ENCODE data around the gene UXS1. TPM values are rescaled to one million over a fixed set of nuclear protein-coding genes. Genes with fewer than 3 reads are reported as not detected.
"Not testable (repeated sequence)": the region's sequence is repeated elsewhere in the genome, so short reads cannot be mapped to it uniquely, and the experiment has no call there.

UXS1 gene
- polyA plus RNA-seq, 1 donor: 30.0 TPM

- DNase-seq: no peak
Observed at GRCh38 chr2:106159866-106160785, 34.0 kb downstream of the UXS1 start.

GRCh38 chr2:106158871-106159270 is 35.2 kb downstream of the UXS1 start:
- no peak for DNase-seq

GRCh38 chr2:106158131-106158530 is 36.0 kb downstream of the UXS1 start:
- no peak for DNase-seq

GRCh38 chr2:106157416-106157815 is 36.7 kb downstream of the UXS1 start:
- no peak for DNase-seq

GRCh38 chr2:106156305-106157296 is 37.5 kb downstream of the UXS1 start:
- DNase-seq: no peak

- DNase-seq: no peak
Observed at GRCh38 chr2:106153781-106154180, 40.3 kb downstream of the UXS1 start.

- no peak for DNase-seq
Observed at GRCh38 chr2:106147665-106148064, 46.4 kb downstream of the UXS1 start.

GRCh38 chr2:106147159-106147558 is 46.9 kb downstream of the UXS1 start:
- DNase-seq: no peak

- DNase-seq: no peak
Observed at GRCh38 chr2:106144621-106145331, 49.3 kb downstream of the UXS1 start.

GRCh38 chr2:106143495-106144215 is 50.4 kb downstream of the UXS1 start:
- no peak for DNase-seq

GRCh38 chr2:106142683-106143082 is 51.4 kb downstream of the UXS1 start:
- no peak for DNase-seq

GRCh38 chr2:106140913-106141312 is 53.2 kb downstream of the UXS1 start:
- no peak for DNase-seq

GRCh38 chr2:106140113-106140512 is 54.0 kb downstream of the UXS1 start:
- no peak for DNase-seq

- no peak for DNase-seq
Observed at GRCh38 chr2:106139238-106139935, 54.7 kb downstream of the UXS1 start.

GRCh38 chr2:106138543-106139237 is 55.4 kb downstream of the UXS1 start:
- DNase-seq: no peak

GRCh38 chr2:106137731-106138521 is 56.2 kb downstream of the UXS1 start:
- no peak for DNase-seq

GRCh38 chr2:106131192-106131591 is 62.9 kb downstream of the UXS1 start:
- DNase-seq: not testable (repeated sequence)

- DNase-seq: no peak
Observed at GRCh38 chr2:106130251-106130998, 63.7 kb downstream of the UXS1 start.

GRCh38 chr2:106129592-106129991 is 64.5 kb downstream of the UXS1 start:
- DNase-seq: no peak

Data from hindlimb muscle (tissue), 1 donor.